Kidney glomerular epithelial cell (primary cell): Measurements from ENCODE around the gene RRAD.

ENCODE experiments used
- DNase-seq: peaks from one replicate; lab custom pipeline; 2025; lab: John Stamatoyannopoulos, UW

Gene RRAD

DNA sequence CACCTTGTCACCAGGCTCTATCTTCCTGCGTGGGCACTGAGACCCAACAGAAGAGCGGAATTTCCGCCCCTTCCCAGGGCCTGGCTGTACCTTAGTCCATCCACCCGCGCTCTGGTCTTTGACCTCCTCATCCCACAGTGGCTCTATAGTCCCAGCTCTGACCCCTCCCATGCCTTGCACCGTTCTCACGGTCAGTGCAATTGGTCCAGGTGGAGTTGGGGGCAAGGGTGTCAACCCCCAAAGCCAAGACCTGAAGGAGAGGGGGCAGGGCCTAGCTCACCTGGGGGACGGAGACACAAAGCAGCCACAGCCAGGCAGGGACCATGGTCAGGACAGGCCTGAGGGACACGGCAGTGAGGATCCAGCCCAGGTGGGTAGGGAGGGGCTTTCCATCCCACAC, 7.6 kb downstream of the RRAD start:
- DNase-seq, result no peak

DNA sequence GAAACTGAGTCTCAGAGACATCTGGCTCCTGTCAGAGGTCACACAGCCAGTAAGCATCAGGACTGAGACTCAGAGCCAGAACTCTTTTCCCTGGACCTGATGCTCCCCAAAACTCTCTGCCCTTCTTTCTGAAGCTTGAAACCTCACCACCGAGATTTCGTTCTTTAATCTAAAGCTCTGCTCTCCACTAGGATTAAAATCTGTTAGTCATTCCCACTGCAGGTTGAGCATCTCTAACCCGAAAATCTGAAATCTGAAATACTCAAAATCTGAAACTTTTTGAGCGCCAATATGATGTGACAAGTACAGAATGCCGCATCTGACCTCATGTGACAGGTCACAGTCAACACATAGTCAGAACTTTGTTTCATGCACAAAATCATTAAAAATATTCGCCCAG, 8.8 kb downstream of the RRAD start:
- no peak for DNase-seq

DNA sequence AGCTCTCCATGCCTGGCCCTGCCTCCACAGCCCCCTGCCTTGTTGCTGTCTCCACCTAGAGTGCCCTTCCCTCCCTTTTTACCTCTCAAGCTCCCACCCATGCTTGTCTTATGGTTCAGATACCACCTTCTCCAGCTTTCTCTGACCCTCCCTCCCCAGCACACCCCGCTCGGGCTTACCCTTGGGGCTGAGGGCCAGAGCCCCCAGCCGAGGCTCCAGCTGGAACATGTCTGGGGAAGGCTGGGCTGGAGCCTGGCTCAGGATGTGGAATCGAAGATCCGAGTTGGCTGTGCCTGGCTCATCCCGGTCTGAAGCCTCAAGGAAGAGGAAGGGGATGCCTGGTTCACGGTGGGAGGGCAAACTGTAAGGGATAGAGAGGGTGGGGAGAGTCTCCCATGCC, 10.3 kb downstream of the RRAD start:
- no peak for DNase-seq

DNA sequence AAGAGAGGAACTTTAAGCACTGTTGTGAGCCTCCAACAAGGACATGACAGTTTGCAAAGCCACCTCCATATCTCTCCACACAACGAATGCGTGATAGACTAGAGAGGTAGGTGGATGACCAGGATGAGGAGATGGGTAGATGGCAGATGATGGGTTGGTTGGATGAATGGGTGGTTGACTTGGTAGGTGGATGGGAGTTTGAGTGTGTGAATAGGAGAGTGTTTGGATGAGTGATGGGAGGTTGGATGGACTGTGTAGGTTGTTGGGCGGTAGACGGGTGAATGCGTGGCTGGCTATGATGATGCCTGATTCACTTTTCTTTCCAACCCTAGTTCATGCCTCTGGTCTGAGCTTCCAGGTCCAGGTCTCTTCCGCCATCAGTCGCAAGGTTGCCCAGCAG, 10.8 kb downstream of the RRAD start:
- DNase-seq, result no peak

DNA sequence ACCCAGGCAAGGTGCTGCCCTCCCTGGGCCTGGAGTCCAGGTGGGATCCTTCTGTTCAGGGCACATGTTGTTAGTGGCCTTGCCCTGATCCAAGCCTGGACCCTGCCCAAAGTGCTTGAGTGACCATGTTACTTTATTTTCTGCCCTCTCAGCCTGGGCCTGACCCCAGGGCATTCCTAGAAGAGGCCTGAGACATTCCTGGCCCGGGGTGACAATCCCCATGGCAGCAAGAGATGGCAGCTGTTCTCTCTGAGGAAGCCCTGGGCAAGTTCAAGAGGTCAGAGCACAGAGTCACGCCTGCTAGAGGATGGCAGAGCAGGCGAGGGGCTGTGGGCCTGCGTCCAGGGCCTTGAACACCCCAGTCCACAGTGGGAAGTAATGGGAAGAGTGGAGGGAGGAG, 11.6 kb downstream of the RRAD start:
- DNase-seq, result no peak

DNA sequence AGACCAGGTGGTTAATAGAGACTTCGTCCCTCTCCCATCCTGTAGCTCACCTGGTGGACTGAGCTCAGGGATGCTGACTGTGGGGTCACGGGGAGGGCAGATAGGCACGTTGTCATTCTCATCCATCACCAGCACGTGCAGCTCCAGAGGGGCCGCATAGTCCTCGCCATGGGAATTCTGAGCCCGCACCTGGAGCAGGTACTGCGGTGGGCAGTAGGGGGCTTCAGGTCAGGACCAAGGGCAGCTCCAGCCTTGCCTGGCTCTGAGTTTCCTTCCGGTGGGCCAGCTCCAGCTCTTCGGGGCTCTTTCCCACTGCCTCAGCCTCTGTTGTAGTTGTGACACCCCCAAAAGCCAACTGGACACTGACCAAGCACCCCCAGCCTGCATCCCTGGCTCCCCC, 12.3 kb downstream of the RRAD start:
- no peak for DNase-seq

DNA sequence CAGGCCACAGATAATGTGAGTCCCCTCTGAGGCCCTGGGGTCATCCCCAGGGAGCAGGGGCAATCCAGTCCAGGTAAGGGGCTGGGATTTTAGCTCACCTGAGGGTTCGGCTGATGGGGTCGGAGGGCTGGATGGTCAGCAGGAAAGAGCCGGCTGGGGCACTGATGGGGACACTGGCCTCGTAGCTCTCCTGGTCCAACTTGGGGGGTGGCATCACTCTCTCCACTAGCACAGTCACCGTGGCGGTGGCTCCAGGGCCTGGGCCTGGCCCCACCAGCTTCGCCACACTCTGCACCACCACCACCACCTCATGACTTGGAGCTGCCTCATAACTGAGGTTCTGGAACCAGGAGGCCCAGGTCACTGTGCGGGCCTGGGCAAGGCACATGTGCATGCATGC, 13.5 kb downstream of the RRAD start:
- no peak for DNase-seq

DNA sequence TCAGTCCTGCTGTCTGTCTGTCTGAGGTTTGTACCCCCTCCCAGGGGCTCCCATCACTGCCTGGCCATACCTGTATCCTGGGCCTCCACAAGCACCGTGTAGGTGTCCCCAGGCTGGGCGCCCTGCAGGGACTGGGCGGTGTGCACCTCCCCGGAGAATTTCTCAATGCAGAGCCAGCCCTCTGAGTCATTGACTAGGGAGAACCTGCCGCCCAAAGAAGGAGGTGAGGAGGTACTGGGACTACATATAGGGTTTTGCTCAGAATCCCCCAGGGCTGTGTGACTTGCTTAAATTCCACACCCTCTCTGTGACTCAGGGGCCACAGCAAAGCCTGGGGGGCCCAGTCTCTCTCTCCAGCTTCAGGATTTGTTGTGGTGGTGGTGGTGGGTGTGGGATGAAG, 14.2 kb downstream of the RRAD start:
- no peak for DNase-seq

DNA sequence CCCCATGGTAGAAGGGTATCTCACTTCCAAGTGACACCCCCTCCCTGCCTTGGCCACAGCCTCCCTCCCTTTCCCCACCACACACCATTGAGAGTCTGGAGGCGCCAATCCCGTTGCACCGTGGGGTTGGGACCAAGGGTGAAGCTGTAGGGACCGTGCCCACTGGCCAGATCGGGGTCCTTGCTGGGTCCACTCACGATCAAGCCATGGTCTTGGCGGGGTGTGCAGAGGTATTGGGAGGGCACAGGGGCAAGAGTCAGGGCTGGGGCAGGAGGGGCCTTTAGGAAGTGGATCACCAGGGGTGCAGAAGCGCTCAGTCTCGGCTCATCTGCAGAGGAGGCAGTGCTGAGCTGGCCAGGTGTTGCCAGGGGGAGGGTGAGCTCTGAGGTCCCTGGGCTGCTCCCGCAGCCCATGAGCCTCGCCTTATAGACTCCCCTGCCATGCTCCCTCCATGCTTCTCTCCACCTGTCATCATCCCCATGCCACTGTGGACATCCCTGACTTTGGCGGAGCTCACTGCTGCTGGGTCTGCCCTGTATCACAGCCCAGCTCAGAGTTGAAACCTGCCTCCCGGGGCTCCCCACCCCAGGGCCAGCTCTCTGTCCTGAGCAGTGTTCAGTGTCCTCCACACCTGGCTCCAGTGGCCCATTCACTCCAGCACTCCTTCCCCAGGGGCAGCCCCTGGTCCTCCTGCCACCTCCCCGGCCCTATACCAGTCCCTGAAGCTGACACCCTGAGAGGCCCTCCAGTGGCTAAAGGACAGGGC, 15.0 kb downstream of the RRAD start:
- no peak for DNase-seq

DNA sequence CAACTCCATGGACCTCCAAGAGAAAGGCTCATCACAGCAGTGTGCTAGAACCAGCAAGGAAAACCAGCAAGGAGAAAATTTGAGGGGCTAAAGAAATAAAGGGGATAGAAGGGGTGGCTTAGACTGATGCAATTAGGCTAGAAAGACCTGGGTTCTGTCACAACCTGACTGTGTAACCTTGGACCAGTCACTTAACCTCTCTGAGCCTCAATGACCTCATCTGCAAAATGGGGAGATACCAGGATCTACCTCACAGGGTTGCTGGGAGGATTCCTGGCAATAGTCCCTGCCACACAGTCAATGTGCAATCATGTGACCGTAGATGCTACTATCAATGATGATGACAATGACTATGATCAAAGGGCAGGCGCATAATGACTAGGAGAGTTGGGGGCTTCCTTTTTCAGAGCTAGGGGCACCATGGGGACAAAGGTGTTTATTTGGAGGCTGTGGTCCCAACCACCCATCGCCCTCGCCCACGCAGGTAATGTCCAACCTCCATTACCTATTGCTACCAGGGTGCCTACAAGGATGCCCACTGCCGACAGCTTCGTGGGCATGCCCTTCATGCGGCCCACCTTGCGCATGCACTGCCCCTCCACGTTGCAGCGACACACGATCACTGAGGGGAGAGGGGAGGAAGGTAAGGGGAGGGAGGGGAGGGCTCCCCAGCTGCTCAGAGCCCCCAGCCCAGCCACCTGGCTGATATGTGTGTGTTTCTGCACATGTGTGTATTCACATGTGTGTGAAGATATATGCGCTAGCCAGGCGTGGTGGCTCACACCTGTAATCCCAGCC, 16.4 kb downstream of the RRAD start:
- DNase-seq, result no peak

DNA sequence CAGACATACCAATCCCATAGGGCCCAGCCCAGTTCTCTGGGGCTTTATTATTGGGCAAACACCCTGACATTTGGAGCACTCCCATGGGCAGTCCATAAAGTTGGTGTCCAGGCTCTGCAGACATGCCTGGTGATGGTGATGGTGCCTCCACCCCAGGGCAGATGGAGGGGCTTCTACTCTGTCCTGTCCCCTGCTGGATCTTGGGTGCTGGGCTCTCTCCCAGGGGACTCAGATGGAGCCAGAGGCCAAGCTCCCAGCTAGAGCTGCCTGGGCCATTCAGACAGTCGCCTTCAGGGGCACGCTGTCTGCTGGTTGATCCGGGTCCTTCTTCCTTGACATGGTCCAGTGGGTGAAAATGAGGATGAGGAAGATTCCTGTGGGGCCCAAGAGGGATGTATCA, 17.2 kb downstream of the RRAD start:
- DNase-seq, result no peak

DNA sequence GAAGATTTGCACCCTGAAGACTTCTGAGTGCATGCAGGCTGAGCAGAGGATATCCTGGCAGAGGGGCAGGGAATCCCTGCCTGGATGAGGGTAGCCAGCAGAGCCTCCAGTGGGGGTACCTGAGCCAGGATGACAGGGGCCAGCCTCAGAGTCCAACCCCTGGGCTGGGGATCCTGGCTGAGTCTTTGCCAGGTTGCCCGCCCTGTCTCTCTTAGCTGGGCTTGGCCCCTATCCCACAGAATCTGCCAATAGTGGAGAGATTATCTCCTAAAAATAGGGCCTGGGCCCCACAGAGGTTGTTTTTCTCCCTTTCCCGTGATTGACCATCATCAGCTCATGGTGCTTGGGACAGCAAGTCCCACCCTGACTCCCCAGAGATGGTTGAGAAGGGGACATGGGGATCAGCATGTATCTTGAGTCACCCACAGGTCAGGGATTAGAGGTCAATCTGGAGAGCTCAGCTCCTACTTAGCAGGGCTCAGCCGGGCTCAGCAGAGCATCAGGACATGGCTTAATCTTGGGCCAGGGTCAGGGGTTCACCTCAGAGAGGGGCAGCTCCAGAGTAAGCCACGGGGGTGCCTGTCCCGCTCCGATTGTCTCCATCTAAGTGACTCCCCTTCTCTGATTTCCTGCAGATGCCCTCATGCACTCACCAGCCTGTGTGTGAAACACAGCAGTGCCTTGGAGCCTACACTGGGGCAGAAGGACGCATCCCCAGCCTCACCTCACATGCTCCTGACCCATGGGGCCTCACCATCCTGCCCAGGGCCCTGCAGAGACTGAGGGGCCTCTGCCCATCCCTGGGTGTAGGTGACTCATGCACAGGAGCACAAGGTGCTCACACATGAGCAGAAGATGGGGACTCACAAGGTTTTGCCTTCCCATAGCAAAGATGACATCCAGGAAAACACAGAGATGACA, 18.2 kb downstream of the RRAD start:
- no peak for DNase-seq

DNA sequence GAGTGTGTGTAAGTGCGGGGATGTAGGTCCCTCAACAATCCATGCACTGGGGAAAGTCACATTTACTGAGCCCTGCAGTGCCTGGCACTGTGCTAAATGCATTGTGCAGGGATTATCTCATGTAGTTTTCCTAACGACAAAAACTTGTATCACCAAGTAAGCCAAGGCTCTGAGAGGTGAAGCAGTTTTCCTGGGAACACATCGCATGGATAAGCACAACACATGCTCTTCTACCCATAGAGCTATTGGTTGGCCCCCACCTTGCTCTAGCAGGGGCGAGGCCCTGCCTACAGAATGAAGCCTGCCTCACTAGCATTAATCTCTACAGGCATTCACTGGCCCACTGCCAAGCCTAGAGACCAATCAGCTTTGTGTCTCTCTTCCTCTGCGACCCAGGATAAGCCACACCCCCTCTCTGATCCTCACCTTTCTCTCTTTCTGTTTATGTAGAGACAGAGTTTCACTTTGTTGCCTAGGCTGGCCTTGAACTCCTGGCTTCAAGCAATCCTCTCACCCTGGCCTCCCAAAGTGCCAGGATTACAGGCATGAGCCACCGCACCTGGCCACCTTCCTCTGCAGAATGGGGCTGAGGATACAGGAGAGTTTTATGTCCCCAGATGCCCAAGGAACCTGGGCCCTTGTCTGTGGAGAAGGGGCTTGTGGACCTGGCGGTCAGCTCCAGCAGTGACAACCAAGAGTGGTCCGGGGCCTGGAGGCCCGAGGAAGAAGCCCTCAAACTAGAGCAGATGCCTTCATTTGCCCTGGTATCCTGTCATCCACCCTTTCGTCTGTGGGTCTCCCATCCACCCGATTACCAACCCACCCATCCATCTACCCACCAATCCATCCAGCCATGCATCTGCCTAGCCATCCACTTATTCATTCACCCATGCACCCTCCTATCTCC, 19.4 kb downstream of the RRAD start:
- no peak for DNase-seq

DNA sequence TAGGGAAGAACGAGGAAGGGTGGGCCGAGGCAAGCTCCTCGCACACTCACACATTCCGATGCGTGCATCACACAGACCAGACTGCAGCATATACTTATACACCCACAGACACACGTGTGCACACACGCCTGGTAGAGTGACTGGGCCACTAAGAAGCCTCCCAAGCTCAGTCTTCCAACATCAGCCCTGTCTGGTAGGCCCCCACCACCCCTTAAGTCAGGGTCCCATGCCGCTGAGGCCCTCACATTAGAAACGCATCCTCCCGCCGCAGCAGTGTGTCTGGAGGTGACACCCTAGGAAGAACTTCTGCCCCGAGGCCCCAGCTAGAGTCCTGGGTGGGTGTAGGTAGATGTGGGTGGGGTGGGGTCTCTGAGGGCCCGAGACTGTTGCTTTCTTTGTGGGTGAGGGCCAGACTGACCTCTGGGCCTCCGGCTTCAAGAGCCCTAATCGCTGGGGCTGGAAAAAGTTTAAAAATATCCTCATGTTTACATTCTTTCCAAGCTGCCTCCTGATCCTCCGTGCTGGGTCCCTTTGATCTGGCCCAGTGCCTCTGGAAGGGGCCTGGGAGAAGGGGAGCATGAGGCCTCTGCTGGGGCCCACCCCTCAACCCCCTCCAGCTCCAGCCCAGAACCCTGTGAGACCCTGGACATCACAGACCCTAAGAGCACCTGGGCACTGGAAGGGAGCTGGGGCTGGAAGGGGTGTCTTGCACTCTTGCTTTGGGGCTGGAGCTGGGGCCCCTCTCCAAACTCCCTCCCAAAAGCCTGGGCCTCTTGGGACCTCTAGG, 20.3 kb downstream of the RRAD start:
- DNase-seq, result no peak

DNA sequence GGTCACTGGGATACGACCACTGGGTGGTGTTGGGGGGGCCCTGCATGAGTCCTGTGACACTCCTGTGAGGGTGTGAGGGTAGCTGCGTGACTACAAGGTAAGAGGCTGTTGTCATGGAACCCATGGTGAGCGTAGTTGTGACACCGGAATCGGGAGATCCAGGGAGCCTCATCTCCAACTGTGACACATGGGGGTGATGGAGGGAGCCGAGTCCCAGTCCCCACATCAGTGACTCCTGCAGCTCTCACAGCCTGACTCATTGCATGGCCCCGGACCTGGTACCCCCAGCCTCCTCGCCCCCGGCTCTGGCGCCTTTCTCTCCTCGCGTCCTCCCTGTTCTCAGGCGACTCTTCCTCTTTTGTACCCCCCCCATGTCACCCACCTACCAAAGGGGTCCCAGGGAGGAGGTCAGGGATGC, 20.9 kb downstream of the RRAD start:
- DNase-seq, result no peak

DNA sequence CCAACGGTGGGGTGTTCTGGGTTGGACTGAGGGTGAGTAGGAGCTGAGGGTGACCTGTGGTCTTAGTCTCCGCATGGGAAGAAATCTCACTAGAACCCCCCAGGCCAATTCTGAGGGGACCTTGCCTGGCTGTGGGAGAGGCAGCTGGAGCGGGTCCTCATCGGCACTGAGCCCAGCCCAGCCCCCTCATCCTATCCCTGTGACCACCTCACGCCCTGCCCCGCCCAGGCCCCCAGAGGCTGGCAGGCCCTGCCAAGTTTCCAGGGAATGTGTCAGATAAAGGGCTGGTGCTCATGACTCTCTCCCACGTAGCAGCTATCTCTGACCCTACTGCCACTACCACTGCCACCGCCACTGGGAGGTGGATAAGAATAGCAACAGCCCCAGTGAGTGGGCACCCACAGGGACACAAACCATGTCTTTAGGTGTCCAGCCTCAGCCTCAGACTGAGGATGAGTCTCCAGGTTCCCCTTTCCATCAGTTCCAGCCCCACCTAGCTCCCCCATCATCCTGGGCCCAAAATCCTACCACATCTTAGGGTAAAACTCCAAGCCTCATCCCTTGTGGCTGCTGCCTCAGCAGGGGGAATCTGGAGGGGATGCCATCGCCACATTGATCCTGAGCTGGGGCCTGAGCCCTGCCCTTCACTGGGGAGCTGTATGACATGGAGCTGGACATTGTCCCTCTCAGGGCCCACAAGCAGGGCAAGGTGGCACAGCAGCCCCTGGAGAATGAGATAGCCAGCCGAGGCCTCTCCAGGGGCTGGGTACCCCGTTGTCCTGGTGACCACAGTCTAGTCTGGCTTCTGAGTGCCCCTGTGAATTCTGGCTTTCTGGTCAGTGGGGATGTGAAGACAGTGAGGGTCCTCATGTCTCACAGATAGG, 21.5 kb downstream of the RRAD start:
- no peak for DNase-seq

DNA sequence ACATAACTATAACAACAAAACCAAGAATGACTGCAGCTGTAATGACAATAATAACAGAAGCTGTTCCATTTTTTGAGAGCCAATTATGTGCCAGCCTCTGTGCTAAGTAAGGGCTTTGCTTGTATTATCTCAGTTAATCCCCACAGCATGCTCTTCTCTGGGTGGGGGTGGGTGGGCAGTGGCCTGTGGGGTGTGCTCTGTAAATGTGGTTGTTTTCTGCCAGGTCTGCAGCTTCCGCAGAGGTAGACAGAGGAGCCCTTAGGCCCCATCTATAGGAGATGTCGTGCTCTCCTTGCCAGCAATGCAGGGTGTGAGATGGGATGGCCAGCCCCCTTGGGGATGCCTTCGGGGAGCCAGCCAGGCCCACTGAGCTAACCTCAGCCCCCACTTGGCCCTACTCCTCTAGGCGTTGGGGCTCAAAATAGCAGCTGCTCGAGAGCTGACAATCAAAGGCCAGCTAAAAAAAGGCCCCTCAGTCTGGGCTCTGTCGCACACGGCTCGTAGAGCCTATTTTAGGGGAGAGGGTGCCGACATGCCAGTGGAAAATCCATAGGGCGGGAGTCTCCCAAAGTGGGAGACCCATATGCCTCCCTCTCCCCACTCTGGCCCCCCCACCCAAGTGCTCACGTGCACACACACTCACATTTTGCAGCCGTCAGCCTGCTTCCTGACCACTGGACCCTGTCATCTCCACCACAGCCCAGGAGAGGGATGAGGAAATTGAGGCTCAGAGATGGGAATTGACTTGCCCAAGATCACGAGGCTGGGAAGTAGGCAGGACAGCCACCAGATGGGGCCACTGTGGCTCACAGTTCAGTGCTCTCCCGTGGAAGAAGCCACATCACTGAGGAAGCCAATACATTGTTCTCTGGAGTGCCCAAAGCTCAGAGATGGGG, 22.4 kb downstream of the RRAD start:
- DNase-seq, result no peak

DNA sequence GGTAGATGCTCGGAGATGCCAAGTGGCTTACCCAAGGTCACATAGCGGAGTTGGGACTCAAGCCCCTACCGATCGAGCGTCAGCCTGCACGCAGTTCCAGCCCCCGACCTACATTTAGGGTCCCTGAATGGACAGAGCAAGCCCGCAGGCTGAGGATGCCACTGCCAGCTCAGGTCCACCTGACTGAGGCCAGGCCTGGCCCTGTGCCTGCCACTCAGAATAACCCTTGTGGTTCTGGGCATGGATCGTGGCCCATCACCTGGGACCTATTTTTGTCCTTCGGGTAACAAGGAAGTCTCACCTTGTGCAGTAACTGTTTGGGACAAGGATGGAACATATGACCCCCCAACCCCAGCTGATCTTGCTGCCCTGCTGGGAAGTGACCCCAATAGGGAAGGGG, 23.7 kb downstream of the RRAD start:
- no peak for DNase-seq
